HG02588 (cell line): ENCODE data around the gene NTM.
"Not testable (repeated sequence)": the region's sequence is repeated elsewhere in the genome, so short reads cannot be mapped to it uniquely, and the experiment has no call there.

Experiments used
- ATAC-seq: cut with Tn5 transposase; IDR thresholded peaks from one replicate; pipeline ENCODE4 v1.9.1; 2021; ENCODE audit warnings: mild to moderate bottlenecking, moderate library complexity; ENCODE audit not compliant: unreplicated experiment

The NTM gene

GRCh38 chr11:131902421-131902820, 532.0 kb downstream of the NTM start:
- ATAC-seq: no peak

GRCh38 chr11:131903074-131903473, 532.7 kb downstream of the NTM start:
- ATAC-seq: no peak

GRCh38 chr11:131904756-131905155, 534.3 kb downstream of the NTM start:
- ATAC-seq: no peak

- ATAC-seq: no peak
These were observed 536.5 kb downstream of the NTM start for GRCh38 chr11:131906963-131907362.

GRCh38 chr11:131907371-131907770, 537.0 kb downstream of the NTM start:
- no peak for ATAC-seq

GRCh38 chr11:131908316-131908715, 537.9 kb downstream of the NTM start:
- no peak for ATAC-seq

GRCh38 chr11:131909426-131910177, 539.2 kb downstream of the NTM start:
- no peak for ATAC-seq

GRCh38 chr11:131910178-131910522, 539.7 kb downstream of the NTM start:
- no peak for ATAC-seq

- ATAC-seq: no peak
These were observed 540.3 kb downstream of the NTM start for GRCh38 chr11:131910523-131911387.

- ATAC-seq: not testable (repeated sequence)
These were observed 541.1 kb downstream of the NTM start for GRCh38 chr11:131911388-131912032.

GRCh38 chr11:131912134-131912533, 541.7 kb downstream of the NTM start:
- ATAC-seq: no peak

GRCh38 chr11:131913267-131913666, 542.9 kb downstream of the NTM start:
- no peak for ATAC-seq

- ATAC-seq: no peak
These were observed 544.0 kb downstream of the NTM start for GRCh38 chr11:131914361-131914774.

- ATAC-seq: no peak
These were observed 546.2 kb downstream of the NTM start for GRCh38 chr11:131916638-131917037.

- no peak for ATAC-seq
These were observed 547.4 kb downstream of the NTM start for GRCh38 chr11:131917634-131918384.

GRCh38 chr11:131918663-131919062, 548.2 kb downstream of the NTM start:
- ATAC-seq: no peak

- no peak for ATAC-seq
These were observed 551.8 kb downstream of the NTM start for GRCh38 chr11:131922220-131922619.

- no peak for ATAC-seq
These were observed 552.9 kb downstream of the NTM start for GRCh38 chr11:131923309-131923708.

- ATAC-seq: no peak
These were observed 553.6 kb downstream of the NTM start for GRCh38 chr11:131924001-131924400.

- ATAC-seq: no peak
These were observed 554.2 kb downstream of the NTM start for GRCh38 chr11:131924457-131925201.
